Frontal cortex (tissue), 4 donors: Measurements from ENCODE around the gene GABBR2. TPM values are rescaled to one million over a fixed set of nuclear protein-coding genes. Genes with fewer than 3 reads are reported as not detected.

ENCODE experiments used
- DNase-seq, 2 donors: peaks; one replicate each; pipeline ENCODE4 v3.0.0; 2012; ENCODE audit warnings: low spot score in 2 of 2
- FAIRE-seq: peaks from 2 replicates; lab custom pipeline; 2012; peaks lifted over from hg19 to GRCh38; lab: Jason Lieb, UNC
- total RNA-seq: library from RNA; depleted of rRNA; stranded (reverse); fragments of >200 nt; gene quantifications from one replicate; pipeline ENCODE4 v1.2.3, GENCODE V29; 2014
- donor health status: control.
- donor health status: control.
- donor health status: control.

The GABBR2 gene
- total RNA-seq, 1 donor from 2014 or later: 39.9 TPM

GRCh38 chr9:98372077-98372836 is 336.5 kb downstream of the GABBR2 start:
- FAIRE-seq (no peak), DNase-seq (no peak)

DNA sequence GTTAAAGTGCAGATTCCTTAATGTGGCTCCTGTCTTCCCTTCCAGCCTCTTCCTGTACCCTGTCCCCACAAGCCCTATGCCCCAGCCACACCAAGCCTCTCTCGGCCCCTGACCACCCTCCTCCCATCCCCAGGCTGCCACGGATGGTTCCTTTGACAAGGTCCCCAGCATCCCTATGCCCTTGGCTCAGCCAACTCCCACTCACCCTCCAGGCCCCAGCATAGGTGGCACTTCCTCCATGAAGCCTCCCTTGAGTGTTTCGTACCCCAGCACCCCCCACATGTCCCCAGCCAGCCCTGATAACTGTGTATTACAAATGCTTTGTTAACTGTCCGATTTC is 337.8 kb downstream of the GABBR2 start:
- DNase-seq (no peak), FAIRE-seq (no peak)

DNA sequence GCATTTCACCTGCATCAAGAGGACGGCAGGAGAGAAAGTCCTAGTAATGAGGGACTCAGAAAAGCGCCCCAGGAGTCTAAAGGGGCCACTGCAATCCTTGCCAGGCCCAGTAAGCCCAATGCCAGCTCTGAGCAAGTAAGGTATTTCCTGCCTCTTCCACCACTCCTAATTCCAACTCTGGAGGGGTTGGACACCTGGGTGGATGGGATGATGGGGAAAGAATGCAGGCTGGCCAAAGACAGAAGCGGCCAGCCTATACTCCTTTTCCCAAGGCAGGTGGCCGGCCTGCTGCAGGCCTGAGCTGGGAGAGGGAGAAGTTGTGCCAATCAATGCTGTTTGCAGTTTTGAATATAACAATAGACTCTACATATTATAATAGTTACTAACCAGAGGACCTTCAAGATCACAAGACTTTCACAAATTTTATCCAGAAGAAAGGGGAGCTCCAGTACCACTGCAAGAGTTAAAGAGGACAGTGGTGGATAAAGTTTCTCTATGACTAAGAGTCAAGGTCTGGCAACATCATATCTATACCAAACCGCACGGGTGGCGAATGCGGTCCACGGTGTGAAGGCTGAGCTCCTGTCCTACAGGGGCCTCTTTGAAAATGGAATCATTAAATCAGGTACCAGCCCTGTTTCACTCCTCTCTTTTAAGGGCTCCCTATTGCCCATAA is 338.3 kb downstream of the GABBR2 start:
- no peak for FAIRE-seq
- DNase-seq: no peak

- FAIRE-seq (no peak), DNase-seq (no peak)
Observed at GRCh38 chr9:98369896-98370295, 338.8 kb downstream of the GABBR2 start.

- DNase-seq (no peak), FAIRE-seq (no peak)
Observed at GRCh38 chr9:98369471-98369870, 339.3 kb downstream of the GABBR2 start.

DNA sequence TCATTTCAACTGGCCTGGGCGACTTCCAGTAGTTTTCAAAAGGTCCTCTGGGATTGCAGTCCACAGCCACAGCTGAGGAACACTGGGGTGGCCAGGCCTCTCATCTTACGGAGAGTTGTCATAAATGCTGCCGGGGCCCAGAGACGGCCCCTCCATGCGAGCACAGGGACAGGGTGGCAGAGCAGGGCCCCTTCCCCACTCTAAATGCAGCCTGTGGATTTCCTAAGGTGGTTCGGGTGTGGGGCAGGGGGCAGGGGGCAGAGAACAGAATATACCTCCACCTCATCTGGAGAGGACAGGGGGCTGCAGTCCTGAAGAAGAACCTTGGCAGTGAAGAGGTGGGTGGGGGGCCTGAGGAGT is 339.7 kb downstream of the GABBR2 start:
- FAIRE-seq (no peak), DNase-seq (no peak)

- DNase-seq (no peak), FAIRE-seq (no peak)
Observed at GRCh38 chr9:98368366-98369065, 340.2 kb downstream of the GABBR2 start.

GRCh38 chr9:98367923-98368322 is 340.8 kb downstream of the GABBR2 start:
- FAIRE-seq (no peak), DNase-seq (no peak)

GRCh38 chr9:98367371-98367900 is 341.3 kb downstream of the GABBR2 start:
- DNase-seq (no peak), FAIRE-seq (no peak)

DNA sequence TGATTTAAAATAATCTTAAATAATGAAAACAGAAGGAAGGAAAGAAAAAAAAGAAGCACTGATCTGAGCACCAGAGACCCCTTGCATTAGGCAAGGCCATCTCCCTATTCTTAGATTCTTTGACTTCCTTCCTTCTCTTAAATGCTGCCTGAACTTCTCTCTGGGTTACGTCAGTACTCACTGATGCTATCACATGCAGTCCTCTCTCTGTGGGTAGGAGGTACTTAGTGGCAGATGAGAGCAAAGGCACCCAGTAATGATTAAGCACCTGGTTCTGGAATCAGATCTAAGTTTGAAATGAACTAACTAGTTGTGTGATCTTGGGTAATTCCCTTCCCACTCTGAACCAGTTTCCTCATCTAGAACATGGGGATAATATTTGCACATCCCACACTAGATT is 343.0 kb downstream of the GABBR2 start:
- no peak for DNase-seq
- FAIRE-seq: no peak

- DNase-seq (no peak), FAIRE-seq (no peak)
Observed at GRCh38 chr9:98365227-98365669, 343.5 kb downstream of the GABBR2 start.

DNA sequence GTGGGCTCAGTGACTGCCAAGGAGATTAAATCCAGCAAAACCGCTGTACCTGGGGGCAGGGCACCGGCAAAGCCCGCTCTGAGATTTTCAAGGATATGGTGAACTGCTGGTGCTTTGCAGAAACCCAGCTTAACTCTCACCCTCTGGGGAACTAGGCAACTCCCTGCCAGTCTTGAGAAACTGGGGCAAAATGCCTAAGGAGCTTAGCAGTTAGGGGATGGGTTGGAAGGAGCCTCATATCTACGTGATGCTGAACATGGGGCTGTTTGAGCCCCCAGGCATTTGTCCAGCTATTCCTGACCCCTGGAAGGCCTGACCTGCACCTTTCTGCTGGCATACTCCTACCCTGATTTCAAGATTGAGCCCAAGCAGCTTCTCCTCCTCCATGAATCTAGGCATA is 344.6 kb downstream of the GABBR2 start:
- DNase-seq: no peak
- no peak for FAIRE-seq

GRCh38 chr9:98363644-98364043 is 345.1 kb downstream of the GABBR2 start:
- no peak for FAIRE-seq
- DNase-seq: no peak

DNA sequence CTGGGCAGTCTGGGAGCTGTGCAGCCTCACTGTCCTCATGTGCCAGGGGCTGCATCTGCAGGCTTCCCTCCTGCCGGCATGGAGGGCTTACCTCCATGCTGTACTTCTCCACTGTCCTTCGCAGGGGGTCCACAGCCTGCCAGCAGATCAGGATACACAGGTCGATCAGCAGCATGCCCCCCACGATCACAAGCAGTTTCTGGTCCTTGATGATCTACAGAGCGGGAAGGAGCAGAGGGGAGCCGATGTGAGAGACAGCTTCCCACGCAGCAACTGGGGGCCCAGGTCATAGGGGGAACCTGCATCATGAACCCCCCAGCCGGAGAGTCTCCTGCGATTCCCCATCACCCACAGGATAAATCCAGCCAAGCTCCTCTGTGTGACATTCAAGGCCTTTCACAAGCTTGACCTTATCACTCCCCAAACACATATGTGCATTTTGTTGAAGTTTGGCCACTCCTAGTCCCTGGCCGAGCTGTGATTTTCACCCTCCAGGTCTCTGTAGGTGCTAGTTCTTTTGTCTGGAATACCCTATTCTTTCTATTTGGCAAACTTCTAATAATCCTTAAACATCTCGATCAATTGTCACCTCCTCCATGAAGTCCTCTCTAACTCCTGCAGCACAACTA is 346.0 kb downstream of the GABBR2 start:
- FAIRE-seq: no peak

GRCh38 chr9:98361645-98362044 is 347.1 kb downstream of the GABBR2 start:
- FAIRE-seq (no peak), DNase-seq (no peak)

More for the DNA sequence above, 346.0 kb downstream of the GABBR2 start:
- DNase-seq: no peak

- DNase-seq (no peak), FAIRE-seq (no peak)
Observed at GRCh38 chr9:98360176-98360708, 348.5 kb downstream of the GABBR2 start.

DNA sequence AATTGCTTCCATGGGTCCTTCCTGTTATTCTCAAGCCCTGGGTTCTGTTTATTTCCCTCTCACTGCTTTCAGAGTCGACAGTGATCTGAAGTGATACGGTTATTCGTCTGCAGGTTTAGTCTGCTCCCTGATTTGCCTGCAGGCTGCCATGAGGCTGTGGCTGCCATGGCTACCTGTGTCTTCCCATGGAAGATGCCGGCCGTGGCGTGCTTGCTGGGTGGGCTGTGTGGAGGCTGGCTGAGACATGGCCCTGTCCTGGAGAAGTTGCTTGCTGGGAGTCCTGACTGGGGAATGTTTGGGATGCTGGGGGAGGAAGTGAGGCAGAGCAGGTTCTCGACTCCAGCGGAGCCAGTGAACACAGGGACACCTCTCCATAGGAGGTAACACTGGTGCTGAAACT is 349.2 kb downstream of the GABBR2 start:
- DNase-seq (no peak), FAIRE-seq (no peak)

DNA sequence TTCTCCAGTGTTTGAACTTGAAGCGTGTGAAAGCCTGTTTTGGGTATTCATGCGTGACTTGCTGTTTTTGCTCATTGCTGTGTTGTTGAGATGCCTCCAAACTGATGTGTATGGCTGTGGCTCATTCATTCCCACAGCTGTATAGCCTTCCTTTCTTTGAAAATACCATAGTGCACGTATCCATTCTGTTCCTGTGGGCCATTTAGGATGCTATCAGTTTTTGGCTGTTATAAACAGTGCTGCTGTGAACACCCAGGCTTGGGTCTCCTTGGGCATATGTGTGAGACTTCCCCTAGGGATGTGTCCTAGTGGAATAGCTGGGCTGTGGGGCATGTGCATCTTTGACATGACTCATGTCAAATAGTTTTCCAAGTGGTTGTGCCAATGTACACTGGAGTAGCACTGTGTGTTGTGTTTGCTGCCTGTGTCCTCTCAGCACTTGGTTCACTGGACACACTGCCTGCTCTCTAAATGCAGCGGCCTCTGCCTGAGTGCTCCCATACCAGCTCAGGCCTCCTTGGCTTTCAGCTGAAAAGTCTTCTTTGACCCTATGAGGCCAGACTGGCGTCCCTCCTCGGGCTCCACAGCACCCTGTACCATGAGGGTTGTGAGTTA is 350.7 kb downstream of the GABBR2 start:
- DNase-seq (no peak), FAIRE-seq (no peak)

- DNase-seq: no peak
- FAIRE-seq: no peak
Observed at GRCh38 chr9:98356953-98357690, 351.6 kb downstream of the GABBR2 start.
